Uterus (tissue), 4 donors: ENCODE measurements around the gene GPSM1. TPM values are rescaled to one million over a fixed set of nuclear protein-coding genes. Genes with fewer than 3 reads are reported as not detected.

ENCODE experiments used
- DNase-seq, 2 donors: peaks; one replicate each; pipeline ENCODE4 v3.0.0-alpha.2; 2019 to 2020
- H3K27ac ChIP-seq, 2 donors: fragments of 200-600 bp; sonication (generic); 1 replicate in 1 of 2; 2 replicates in 1 of 2; pipeline ENCODE4 v1.5.1; 2016 to 2018
- H3K27me3 ChIP-seq, 2 donors: fragments of 200-600 bp; sonication (generic); one replicate each; pipeline ENCODE4 v1.5.1; 2018 to 2019; ENCODE audit warnings: control low read depth in 1 of 2
- H3K36me3 ChIP-seq, 2 donors: fragments of 200-600 bp; sonication (generic); one replicate each; pipeline ENCODE4 v1.5.1; 2019; ENCODE audit warnings: control low read depth in 1 of 2
- H3K4me1 ChIP-seq, 2 donors: fragments of 200-600 bp; sonication (generic); one replicate each; pipeline ENCODE4 v1.5.1; 2018 to 2019; ENCODE audit warnings: control low read depth in 1 of 2
- H3K4me3 ChIP-seq, 2 donors: fragments of 200-600 bp; sonication (generic); 1 replicate in 1 of 2; 2 replicates in 1 of 2; pipeline ENCODE4 v1.5.1; 2018 to 2019; ENCODE audit warnings: mild to moderate bottlenecking in 1 of 2
- H3K9me3 ChIP-seq, 2 donors: fragments of 200-600 bp; sonication (generic); one replicate each; pipeline ENCODE4 v1.5.1; 2019; ENCODE audit warnings: control low read depth in 1 of 2
- POLR2A ChIP-seq, 2 donors: fragments of 450-650 bp; IDR thresholded peaks; one replicate each; pipeline ENCODE4 v1.6.1; 2016; ENCODE audit warnings: antibody characterized with exemption in 2 of 2, mild to moderate bottlenecking in 1 of 2, moderate library complexity in 1 of 2
- intact Hi-C: fragments of 100-400 bp; cut with DNase I; formaldehyde crosslinking; loops from one replicate; pipeline ENCODE4 v1.15.1; 2023; ENCODE audit warnings: low total_unique reads
- total RNA-seq, 4 donors: library from RNA; depleted of rRNA in 3 of 4; stranded (reverse); fragments of >200 nt in 3 of 4; gene quantifications; one replicate each; pipeline versions ENCODE4 v1.1.0 to v1.2.4, GENCODE V29; 2014 to 2023
- TF ChIP-seq, protein P1 (sequence below), 4 experiments: fragments of 200-600 bp in 2 of 4; fragments of 450-650 bp in 2 of 4; sonication (generic) in 2 of 4; IDR thresholded peaks; one replicate each; pipeline ENCODE4 v1.5.1; 2016 to 2019; ENCODE audit warnings: antibody characterized with exemption in 4 of 4, mild to moderate bottlenecking in 2 of 4, moderate library complexity in 1 of 4
- donor health status: DM: yes; HTN: yes; CAD: no.

GPSM1 gene
- total RNA-seq, 4 donors from 2014 or later: 4.4 to 43.6 (median 24.1) TPM

DNA sequence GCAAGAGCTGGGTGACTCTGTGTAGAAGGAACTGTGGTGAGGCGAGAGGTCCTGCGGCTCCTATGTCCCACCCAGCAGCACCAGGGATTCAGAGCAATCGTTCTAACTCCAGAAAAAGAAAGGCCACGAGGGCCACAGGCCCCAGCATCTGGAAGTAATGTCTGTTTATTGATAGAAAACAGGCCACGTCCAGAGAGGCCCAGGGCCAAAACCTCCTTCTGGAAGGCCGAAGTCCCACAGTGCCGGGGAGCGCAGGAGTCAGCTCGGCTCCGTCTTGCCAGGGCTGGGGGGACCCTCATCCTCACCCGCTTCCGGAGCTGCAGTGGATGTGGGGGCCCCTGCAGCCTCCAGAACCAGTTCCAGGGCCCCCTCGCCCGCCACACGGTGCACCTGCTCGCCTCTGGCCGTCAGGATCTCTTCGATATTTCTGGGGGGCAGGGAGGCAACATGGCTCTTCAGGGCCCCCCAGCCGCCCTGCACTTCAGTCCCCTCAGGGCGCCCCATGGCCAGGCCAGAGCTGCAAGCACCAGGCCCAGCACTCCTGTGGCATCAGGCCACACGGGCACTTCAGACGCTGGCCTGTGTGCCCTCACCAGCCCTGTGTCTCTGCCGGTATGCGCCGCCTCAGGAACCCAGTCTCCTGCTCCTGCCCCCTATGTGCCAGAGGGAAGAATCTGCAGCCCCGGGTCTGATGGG, 34.6 kb downstream of the GPSM1 start:
- DNase-seq: peak; percentile 61 to 63
- Histone ChIP-seq H3K27me3 (no peaks in the 10 kb centered on the region), H3K36me3 (no peaks in the 10 kb centered on the region), H3K9me3 (no peaks in the 10 kb centered on the region), H3K4me3 (no peak overlapping the region), H3K4me1 (no peaks in the 10 kb centered on the region), H3K27ac (peak overlapping the region; percentile 56 to 94)
- no peak for TF ChIP-seq POLR2A (IDR thresholded peaks at IDR 0.05)
- TF ChIP-seq, protein P1, sequence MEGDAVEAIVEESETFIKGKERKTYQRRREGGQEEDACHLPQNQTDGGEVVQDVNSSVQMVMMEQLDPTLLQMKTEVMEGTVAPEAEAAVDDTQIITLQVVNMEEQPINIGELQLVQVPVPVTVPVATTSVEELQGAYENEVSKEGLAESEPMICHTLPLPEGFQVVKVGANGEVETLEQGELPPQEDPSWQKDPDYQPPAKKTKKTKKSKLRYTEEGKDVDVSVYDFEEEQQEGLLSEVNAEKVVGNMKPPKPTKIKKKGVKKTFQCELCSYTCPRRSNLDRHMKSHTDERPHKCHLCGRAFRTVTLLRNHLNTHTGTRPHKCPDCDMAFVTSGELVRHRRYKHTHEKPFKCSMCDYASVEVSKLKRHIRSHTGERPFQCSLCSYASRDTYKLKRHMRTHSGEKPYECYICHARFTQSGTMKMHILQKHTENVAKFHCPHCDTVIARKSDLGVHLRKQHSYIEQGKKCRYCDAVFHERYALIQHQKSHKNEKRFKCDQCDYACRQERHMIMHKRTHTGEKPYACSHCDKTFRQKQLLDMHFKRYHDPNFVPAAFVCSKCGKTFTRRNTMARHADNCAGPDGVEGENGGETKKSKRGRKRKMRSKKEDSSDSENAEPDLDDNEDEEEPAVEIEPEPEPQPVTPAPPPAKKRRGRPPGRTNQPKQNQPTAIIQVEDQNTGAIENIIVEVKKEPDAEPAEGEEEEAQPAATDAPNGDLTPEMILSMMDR (IDR thresholded peaks at IDR 0.05): no peak
- intact Hi-C loops: no loop called here

DNA sequence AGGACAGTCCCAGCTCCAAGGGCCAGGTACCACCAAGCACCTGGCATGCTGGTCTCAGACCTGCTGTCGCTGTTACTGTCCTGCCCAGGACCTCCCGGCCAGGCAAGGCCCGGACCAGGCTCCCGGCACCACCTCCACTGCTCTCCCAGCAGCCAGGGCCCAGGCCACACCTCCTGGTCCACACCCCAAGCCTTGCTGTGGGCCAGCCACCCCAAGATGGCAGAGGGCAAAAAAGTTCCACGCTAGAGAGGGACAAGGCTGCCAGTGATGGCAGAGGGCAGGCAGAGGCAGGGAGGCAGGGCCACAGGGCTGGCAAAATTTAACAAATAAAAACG, 35.1 kb downstream of the GPSM1 start:
- DNase-seq: no peak
- intact Hi-C loops: no loop called here
- no peaks in the 10 kb centered on the region for H3K36me3 ChIP-seq
- TF ChIP-seq POLR2A (IDR thresholded peaks at IDR 0.05): no peak
- TF ChIP-seq, protein P1 (IDR thresholded peaks at IDR 0.05): no peak
- H3K27ac ChIP-seq: peak overlapping the region; percentile 63 to 94
- no peak overlapping the region for H3K4me3 ChIP-seq
- no peaks in the 10 kb centered on the region for H3K9me3 ChIP-seq
- no peaks in the 10 kb centered on the region for H3K27me3 ChIP-seq
- H3K4me1 ChIP-seq: no peaks in the 10 kb centered on the region

GRCh38 chr9:136363106-136363948, 36.0 kb downstream of the GPSM1 start, which contains the start of gene DNLZ:
Gene DNLZ (minus strand): TSS chr9:136363744. CDS start chr9:136363714, 30 bp downstream.
- DNase-seq: peak; percentile 98
- Histone ChIP-seq H3K9me3 (no peaks in the 10 kb centered on the region), H3K27ac (peak within 1 kb of the TSS; percentile 85 to 94), H3K4me3 (peak within 1 kb of the TSS; percentile 76 to 95), H3K27me3 (no peaks in the 10 kb centered on the region), H3K36me3 (no peaks in the 10 kb centered on the region), H3K4me1 (no peaks in the 10 kb centered on the region)
- intact Hi-C loops: no loop called here
- peak in 1 of 2 donors; percentile 81 for TF ChIP-seq POLR2A (IDR thresholded peaks at IDR 0.05)
- TF ChIP-seq, protein P1 (IDR thresholded peaks at IDR 0.05): peak; percentile 89 to 99 (median 99)

DNA sequence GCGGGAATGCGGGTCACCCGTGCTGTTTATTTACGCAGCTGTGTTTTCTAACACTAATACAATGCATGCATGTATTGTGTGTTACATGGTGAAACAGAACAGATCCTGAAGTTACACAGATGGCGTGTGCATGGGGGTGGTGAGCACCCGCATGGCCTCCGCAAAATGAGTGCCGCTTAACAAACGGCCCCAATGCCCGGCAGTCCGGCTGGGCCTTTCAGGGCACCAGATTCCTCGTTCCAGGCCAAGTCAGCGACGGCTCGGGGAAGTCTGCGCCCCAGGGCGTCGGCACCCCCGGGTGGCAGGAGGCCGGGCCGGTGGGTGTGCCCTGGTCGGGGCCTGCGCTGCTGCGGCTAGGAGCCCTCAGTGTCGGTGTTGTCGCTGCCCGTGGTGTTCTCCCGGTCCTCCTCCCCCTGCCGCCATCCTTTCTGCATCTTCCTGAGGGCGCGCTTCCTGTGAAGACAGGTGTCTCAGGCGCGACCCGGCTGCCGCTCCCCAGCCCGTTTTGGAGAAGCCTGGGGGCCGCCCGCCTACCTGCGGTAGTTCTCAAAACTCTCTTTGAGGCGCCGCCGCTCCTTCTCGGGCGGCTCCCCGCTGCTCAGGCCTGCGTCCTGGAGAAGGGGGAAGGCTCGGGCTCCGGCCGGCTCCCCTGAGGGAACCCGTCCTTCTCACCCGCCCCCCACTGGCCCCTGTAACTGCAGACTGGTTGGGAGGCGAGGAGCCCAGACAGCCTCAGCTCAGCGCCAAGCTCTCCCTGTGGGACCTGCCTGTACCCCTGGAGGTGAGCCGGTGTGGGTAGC, 36.8 kb downstream of the GPSM1 start:
- H3K36me3 ChIP-seq: no peaks in the 10 kb centered on the region
- intact Hi-C loops: no loop called here
- DNase-seq: no peak

More for the DNA sequence above, 36.8 kb downstream of the GPSM1 start:
- H3K27me3 ChIP-seq: no peaks in the 10 kb centered on the region
- peak overlapping the region in 1 of 2 donors; percentile 95 for H3K4me3 ChIP-seq
- no peaks in the 10 kb centered on the region for H3K9me3 ChIP-seq
- H3K27ac ChIP-seq: no peak overlapping the region
- no peaks in the 10 kb centered on the region for H3K4me1 ChIP-seq
- no peak for TF ChIP-seq POLR2A (IDR thresholded peaks at IDR 0.05)
- TF ChIP-seq, protein P1 (IDR thresholded peaks at IDR 0.05): no peak
